Effector memory CD4-positive, alpha-beta T cell (primary cell): ENCODE measurements around the gene GALNT18.
"Not testable (repeated sequence)": the region's sequence is repeated elsewhere in the genome, so short reads cannot be mapped to it uniquely, and the experiment has no call there.

Source experiments
- DNase-seq, 3 donors: peaks; one replicate each; pipeline ENCODE4 v3.0.0-alpha.2; 2020
- H3K27ac ChIP-seq: 2 replicates; pipeline ENCODE4 v1.7.0; 2013; ENCODE audit warnings: mild to moderate bottlenecking, low read length, moderate library complexity; ENCODE audit not compliant: insufficient read depth, poor library complexity, severe bottlenecking
- H3K27me3 ChIP-seq: replicated peaks from 2 replicates; pipeline ENCODE4 v1.7.0; 2013; ENCODE audit warnings: mild to moderate bottlenecking, low read length; ENCODE audit not compliant: insufficient read depth, control insufficient read depth, poor library complexity, severe bottlenecking
- H3K36me3 ChIP-seq: 2 replicates; pipeline ENCODE4 v1.7.0; 2013; ENCODE audit warnings: mild to moderate bottlenecking, low read length, moderate library complexity; ENCODE audit not compliant: control insufficient read depth, insufficient read depth
- H3K4me1 ChIP-seq: 2 replicates; pipeline ENCODE4 v1.7.0; 2013; ENCODE audit warnings: low read length, mild to moderate bottlenecking; ENCODE audit not compliant: control insufficient read depth, insufficient read depth, poor library complexity, severe bottlenecking
- H3K4me3 ChIP-seq: 2 replicates; pipeline ENCODE4 v1.7.0; 2013; ENCODE audit warnings: low read length, low read depth, mild to moderate bottlenecking; ENCODE audit not compliant: insufficient read depth, poor library complexity, severe bottlenecking
- H3K9me3 ChIP-seq: 2 replicates; pipeline ENCODE4 v1.7.0; 2013; ENCODE audit warnings: mild to moderate bottlenecking, low read length, moderate library complexity; ENCODE audit not compliant: control insufficient read depth

The GALNT18 gene

DNA sequence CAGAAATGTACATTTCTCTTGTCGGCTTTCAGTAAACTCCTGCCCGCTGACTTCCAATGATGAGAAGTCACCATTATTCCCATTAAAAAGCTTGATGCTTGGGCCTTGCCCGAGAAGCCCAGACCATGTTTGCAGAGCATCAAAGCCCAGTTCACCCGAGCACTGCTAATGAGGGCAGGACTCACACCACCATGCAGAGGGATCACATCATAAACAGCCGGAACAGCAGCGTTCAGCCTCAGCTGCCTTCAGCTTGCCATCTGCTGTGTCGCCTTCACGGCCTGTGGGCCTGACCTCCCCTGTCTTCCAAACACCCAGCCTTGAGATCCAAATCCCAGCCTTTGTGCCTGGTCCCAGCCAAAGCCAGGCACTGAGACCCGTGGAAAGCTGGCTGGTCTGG lies 163.3 kb downstream of the GALNT18 start:
- no peak for DNase-seq
- Histone ChIP-seq H3K9me3 (no peaks in the 10 kb centered on the region), H3K36me3 (no peaks in the 10 kb centered on the region), H3K27me3 (no peaks in the 10 kb centered on the region), H3K4me1 (no peaks in the 10 kb centered on the region), H3K4me3 (no peak overlapping the region), H3K27ac (no peak overlapping the region)

DNA sequence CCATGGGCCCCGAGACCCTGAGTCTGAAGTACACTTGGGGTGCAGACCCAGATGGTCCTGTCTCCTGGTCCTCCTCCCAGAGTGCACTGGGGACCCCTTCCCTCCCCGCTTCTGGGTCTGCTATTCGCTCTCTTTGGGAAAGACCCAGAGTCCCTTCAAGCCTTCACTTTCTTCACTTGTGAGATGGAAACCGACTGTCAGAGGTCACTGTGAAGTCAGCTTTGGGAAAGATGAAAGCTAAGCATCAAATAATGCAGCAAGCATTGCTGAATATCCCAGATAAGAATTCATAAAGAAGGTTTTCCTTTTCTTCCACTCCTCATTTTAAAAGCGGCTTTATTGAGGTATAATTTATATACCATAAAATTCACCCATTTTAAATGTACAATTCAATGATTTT lies 163.8 kb downstream of the GALNT18 start:
- no peak for DNase-seq
- no peak overlapping the region for H3K27ac ChIP-seq
- no peaks in the 10 kb centered on the region for H3K9me3 ChIP-seq
- H3K4me1 ChIP-seq: no peaks in the 10 kb centered on the region
- H3K4me3 ChIP-seq: no peak overlapping the region
- no peaks in the 10 kb centered on the region for H3K36me3 ChIP-seq
- no peaks in the 10 kb centered on the region for H3K27me3 ChIP-seq

DNA sequence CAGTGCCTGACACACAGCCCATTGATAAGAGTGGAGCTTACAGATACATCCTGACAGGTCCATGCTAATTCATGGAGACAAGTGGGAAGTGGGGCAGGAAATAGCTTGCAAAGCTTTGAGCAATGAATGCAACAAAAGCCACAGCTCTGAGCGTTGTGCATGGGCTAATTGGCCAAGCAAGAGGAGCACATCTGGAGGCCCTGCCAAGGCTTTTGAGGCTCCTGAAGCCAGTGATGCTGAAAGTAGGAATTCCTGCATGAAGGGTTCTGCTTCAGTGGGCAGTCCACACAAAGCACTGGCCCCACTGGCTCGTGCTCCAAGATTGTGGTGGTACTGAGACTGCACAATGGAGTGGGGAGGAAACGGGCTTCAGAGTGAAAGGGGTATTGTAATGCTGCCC lies 164.9 kb downstream of the GALNT18 start:
- no peaks in the 10 kb centered on the region for H3K27me3 ChIP-seq
- no peak for DNase-seq
- H3K36me3 ChIP-seq: no peaks in the 10 kb centered on the region

DNA sequence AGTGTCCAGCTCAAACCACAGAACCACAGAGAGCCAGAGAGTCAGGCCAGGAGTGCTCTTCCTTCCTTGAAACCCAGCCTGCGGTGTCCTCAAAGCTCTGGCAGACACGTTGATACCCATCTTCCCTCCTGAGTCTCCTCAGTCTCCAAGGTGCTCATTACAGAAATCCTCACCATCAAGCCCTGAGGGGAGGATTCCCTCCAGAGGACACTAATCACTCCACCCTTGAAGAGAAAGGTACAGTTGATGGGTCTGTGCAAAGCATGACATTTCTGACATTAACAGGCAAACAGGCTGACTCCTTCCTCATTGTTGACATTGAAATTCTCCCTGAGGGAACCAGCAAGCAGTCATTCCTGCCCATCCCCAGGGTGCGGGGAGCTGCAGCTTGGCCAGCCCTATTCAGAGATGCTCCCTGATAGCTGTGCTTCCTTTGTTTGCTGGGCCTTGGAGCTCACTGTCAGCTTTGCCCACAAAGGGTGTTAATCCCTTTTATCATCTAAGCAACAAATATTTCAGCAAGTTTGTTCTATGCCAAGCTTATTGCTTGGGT lies 167.1 kb downstream of the GALNT18 start:
- no peaks in the 10 kb centered on the region for H3K9me3 ChIP-seq
- no peak overlapping the region for H3K4me3 ChIP-seq
- H3K4me1 ChIP-seq: no peaks in the 10 kb centered on the region
- no peak for DNase-seq
- H3K27ac ChIP-seq: no peak overlapping the region
- H3K27me3 ChIP-seq: no peaks in the 10 kb centered on the region
- H3K36me3 ChIP-seq: no peaks in the 10 kb centered on the region

More for the DNA sequence above, 164.9 kb downstream of the GALNT18 start:
- H3K9me3 ChIP-seq: no peaks in the 10 kb centered on the region
- no peaks in the 10 kb centered on the region for H3K4me1 ChIP-seq
- no peak overlapping the region for H3K4me3 ChIP-seq
- H3K27ac ChIP-seq: no peak overlapping the region

DNA sequence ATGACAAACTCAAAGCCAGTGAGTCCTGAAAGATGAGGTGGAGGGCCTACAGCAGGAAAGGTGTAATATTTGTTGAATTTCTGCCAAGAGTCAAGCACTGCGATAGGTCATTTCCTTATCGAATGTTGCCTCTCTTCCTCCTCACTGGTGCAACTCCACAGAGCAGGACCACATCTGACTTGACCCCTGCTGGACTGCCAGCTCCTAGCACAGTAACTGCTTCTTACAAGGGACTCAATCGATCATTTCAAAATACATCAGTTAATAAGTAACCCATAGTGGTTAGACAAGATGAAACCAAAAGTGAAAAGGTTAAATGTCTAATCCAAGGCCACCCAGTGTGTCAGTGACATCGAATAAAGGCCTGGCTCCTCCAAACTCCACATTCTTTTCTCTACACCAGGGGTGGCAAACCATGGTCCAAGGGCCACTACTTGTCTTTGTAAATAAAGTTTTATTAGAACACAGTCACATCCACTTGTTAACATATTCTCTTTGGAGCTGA lies 170.3 kb downstream of the GALNT18 start:
- H3K4me3 ChIP-seq: no peak overlapping the region
- H3K4me1 ChIP-seq: no peaks in the 10 kb centered on the region
- DNase-seq: no peak
- H3K36me3 ChIP-seq: no peaks in the 10 kb centered on the region
- H3K27me3 ChIP-seq: no peaks in the 10 kb centered on the region
- no peak overlapping the region for H3K27ac ChIP-seq
- no peaks in the 10 kb centered on the region for H3K9me3 ChIP-seq

DNA sequence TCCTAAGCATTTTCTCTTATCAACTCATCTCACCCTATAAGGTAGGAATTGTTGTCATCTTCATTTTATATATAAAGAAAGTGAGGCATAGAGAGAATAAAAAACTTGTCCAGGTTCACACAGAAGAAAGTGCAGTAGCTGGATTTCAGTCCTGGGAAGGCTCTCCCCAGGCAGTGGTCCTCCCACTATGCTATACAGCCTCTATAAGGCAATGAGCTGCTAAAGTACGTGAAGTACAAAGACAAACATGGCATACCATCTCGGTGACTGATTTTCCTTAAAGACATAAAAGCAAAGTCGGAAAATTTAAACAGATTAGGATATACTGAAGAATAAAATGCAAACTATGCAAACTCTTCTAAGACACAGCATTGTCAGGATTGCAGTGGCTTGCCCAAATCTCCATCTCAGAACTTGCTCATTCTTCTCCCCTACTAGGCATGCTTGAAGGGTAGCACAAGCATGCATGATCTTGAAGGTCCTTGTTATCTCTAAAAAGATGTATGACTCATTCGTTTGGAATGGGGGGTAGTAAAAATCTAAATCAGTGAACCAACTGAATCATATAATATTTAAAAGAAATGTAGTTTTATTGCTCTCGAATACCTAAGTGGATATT lies 171.0 kb downstream of the GALNT18 start:
- H3K4me3 ChIP-seq: no peak overlapping the region
- no peak for DNase-seq
- no peaks in the 10 kb centered on the region for H3K36me3 ChIP-seq
- H3K9me3 ChIP-seq: no peaks in the 10 kb centered on the region
- H3K27ac ChIP-seq: no peak overlapping the region
- H3K4me1 ChIP-seq: no peaks in the 10 kb centered on the region
- H3K27me3 ChIP-seq: no peaks in the 10 kb centered on the region

DNA sequence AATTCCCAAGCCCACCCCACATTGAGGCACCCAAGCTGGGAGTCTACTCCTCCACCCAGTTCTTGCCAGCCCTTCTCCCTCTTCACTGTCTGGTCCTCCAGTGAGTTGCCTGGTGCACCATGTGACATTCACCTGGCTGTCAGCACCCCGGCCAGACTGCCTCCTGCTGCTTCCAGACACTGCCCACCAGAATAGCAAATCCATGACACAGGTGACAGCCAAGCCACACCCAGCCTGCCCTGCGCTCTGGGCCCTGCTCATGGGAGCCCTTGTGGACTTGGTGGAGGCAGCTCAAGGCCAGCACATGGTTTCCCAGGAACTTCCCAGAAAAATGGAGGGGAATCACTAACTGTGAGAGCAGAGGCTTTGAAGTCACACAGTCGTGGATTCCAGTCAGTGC lies 172.5 kb downstream of the GALNT18 start:
- no peak overlapping the region for H3K4me3 ChIP-seq
- H3K27ac ChIP-seq: no peak overlapping the region

DNA sequence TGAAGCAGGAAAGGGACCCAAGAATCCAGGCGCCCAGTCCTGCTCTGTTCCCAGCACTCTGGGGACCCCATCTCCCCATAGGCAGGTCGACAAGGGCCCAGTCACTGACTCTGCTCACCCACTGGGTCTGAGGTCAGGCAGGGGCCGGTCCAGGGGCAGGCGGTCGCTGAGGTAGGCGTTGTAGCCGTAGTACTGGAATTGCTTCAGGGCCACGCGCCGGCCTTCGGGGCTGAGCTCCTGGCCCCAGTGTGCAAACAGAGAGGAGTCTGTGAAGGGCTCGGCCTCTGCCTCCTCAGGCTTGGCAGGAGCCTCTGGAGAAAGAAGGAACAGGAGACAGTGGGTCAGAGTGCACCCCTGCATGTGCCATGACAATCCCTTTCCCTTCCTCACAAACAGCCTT lies 173.2 kb downstream of the GALNT18 start:
- DNase-seq: no peak
- Histone ChIP-seq H3K4me3 (no peak overlapping the region), H3K9me3 (no peaks in the 10 kb centered on the region), H3K27ac (no peak overlapping the region), H3K4me1 (no peaks in the 10 kb centered on the region), H3K36me3 (no peaks in the 10 kb centered on the region), H3K27me3 (no peaks in the 10 kb centered on the region)

More for the DNA sequence above, 172.5 kb downstream of the GALNT18 start:
- no peak for DNase-seq
- no peaks in the 10 kb centered on the region for H3K4me1 ChIP-seq
- H3K36me3 ChIP-seq: no peaks in the 10 kb centered on the region
- no peaks in the 10 kb centered on the region for H3K9me3 ChIP-seq
- no peaks in the 10 kb centered on the region for H3K27me3 ChIP-seq

DNA sequence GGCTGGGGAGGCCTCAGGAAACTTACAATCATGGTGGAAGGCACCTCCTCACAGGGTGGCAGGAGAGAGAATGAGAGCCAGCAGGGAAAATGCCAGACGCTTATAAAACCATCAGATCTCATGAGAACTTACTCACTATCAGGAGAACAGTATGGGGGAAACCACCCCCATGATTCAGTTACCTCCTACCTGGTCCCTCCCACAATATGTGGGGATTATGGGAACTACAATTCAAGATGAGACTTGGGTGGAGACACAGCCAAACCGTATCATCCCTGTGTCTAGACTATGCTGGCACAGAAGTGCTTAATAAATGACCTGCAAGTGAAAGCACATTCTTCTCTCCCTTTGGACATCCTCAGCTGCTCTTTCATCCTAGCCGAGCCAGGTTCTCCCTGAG lies 174.2 kb downstream of the GALNT18 start:
- H3K27me3 ChIP-seq, H3K4me1 ChIP-seq, H3K4me3 ChIP-seq, H3K36me3 ChIP-seq, H3K27ac ChIP-seq, DNase-seq, H3K9me3 ChIP-seq: not testable (repeated sequence)

DNA sequence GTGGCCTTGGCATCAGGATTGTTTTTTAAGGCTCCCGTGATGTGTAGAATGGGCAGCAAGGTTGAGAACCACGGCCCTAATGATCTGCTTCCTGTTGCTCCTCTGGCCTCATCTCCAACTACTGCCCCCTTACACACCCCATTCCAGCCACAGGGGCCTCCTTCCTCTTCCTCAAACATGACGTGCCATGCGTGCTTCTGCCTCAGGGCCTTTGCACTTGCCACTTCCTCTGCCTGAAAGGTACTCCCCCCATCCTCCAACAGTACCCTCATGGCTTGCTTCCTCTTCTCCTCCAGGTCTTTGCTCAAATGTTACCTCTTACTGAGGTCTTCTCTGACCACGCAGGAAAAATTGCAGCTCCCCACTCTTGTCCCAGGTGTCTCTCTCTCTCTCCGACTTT lies 174.8 kb downstream of the GALNT18 start:
- DNase-seq: no peak
- Histone ChIP-seq H3K27me3 (no peaks in the 10 kb centered on the region), H3K4me1 (no peaks in the 10 kb centered on the region), H3K9me3 (no peaks in the 10 kb centered on the region), H3K4me3 (no peak overlapping the region), H3K36me3 (no peaks in the 10 kb centered on the region), H3K27ac (no peak overlapping the region)
